ENCODE measurements around the gene SYNPO. TPM values are rescaled to one million over a fixed set of nuclear protein-coding genes. Genes with fewer than 3 reads are reported as not detected.

SYNPO gene
- total RNA-seq, 1 donor from 2014 or later, result 17.8 TPM

GRCh38 chr5:150595466-150596031 is 44.9 kb upstream of the SYNPO start:
- Mint-ChIP-seq H3K4me3 (ENCODE audit: unreplicated experiment) (no peak overlapping the region), H3K27ac (ENCODE audit: unreplicated experiment) (peak overlapping the region; percentile 52), H3K4me1 (ENCODE audit: unreplicated experiment) (peaks cover 53% of the 10 kb centered on the region), H3K36me3 (ENCODE audit: unreplicated experiment) (no peaks in the 10 kb centered on the region), H3K9me3 (ENCODE audit: unreplicated experiment) (no peaks in the 10 kb centered on the region), H3K27me3 (ENCODE audit: unreplicated experiment) (no peaks in the 10 kb centered on the region)
- TF ChIP-seq CTCF (IDR thresholded peaks at IDR 0.05), result no peak
- DNase-seq (ENCODE audit: extremely low spot score, unreplicated experiment), result no peak

GRCh38 chr5:150596313-150596712 is 44.1 kb upstream of the SYNPO start:
- Mint-ChIP-seq H3K9me3 (ENCODE audit: unreplicated experiment) (no peaks in the 10 kb centered on the region), H3K4me1 (ENCODE audit: unreplicated experiment) (peaks cover 54% of the 10 kb centered on the region), H3K27ac (ENCODE audit: unreplicated experiment) (peak overlapping the region; percentile 52), H3K4me3 (ENCODE audit: unreplicated experiment) (no peak overlapping the region), H3K27me3 (ENCODE audit: unreplicated experiment) (no peaks in the 10 kb centered on the region), H3K36me3 (ENCODE audit: unreplicated experiment) (no peaks in the 10 kb centered on the region)
- DNase-seq (ENCODE audit: extremely low spot score, unreplicated experiment), result no peak
- no peak for TF ChIP-seq CTCF (IDR thresholded peaks at IDR 0.05)

GRCh38 chr5:150596826-150597225 is 43.6 kb upstream of the SYNPO start:
- Mint-ChIP-seq H3K9me3 (ENCODE audit: unreplicated experiment) (no peaks in the 10 kb centered on the region), H3K27ac (ENCODE audit: unreplicated experiment) (no peak overlapping the region), H3K4me1 (ENCODE audit: unreplicated experiment) (peaks cover 57% of the 10 kb centered on the region), H3K27me3 (ENCODE audit: unreplicated experiment) (no peaks in the 10 kb centered on the region), H3K4me3 (ENCODE audit: unreplicated experiment) (no peak overlapping the region), H3K36me3 (ENCODE audit: unreplicated experiment) (no peaks in the 10 kb centered on the region)
- TF ChIP-seq CTCF (IDR thresholded peaks at IDR 0.05), result no peak
- no peak for DNase-seq (ENCODE audit: extremely low spot score, unreplicated experiment)

GRCh38 chr5:150598006-150598405 is 42.5 kb upstream of the SYNPO start:
- Mint-ChIP-seq H3K27me3 (ENCODE audit: unreplicated experiment) (no peaks in the 10 kb centered on the region), H3K4me1 (ENCODE audit: unreplicated experiment) (peaks cover 68% of the 10 kb centered on the region), H3K4me3 (ENCODE audit: unreplicated experiment) (no peak overlapping the region), H3K9me3 (ENCODE audit: unreplicated experiment) (no peaks in the 10 kb centered on the region), H3K27ac (ENCODE audit: unreplicated experiment) (peak overlapping the region; percentile 23), H3K36me3 (ENCODE audit: unreplicated experiment) (no peaks in the 10 kb centered on the region)
- TF ChIP-seq CTCF (IDR thresholded peaks at IDR 0.05), result no peak
- no peak for DNase-seq (ENCODE audit: extremely low spot score, unreplicated experiment)

- Mint-ChIP-seq H3K36me3 (ENCODE audit: unreplicated experiment) (no peaks in the 10 kb centered on the region), H3K9me3 (ENCODE audit: unreplicated experiment) (no peaks in the 10 kb centered on the region), H3K27me3 (ENCODE audit: unreplicated experiment) (no peaks in the 10 kb centered on the region), H3K27ac (ENCODE audit: unreplicated experiment) (peak overlapping the region; percentile 89), H3K4me1 (ENCODE audit: unreplicated experiment) (peaks cover 71% of the 10 kb centered on the region), H3K4me3 (ENCODE audit: unreplicated experiment) (no peak overlapping the region)
- DNase-seq (ENCODE audit: extremely low spot score, unreplicated experiment), result no peak
- no peak for TF ChIP-seq CTCF (IDR thresholded peaks at IDR 0.05)
Observed at GRCh38 chr5:150598821-150599273, 41.6 kb upstream of the SYNPO start.
